HTERT RPE-1 (cell line): ENCODE data around the gene COL4A2.
"Not testable (repeated sequence)": the region's sequence is repeated elsewhere in the genome, so short reads cannot be mapped to it uniquely, and the experiment has no call there.

Source experiments
- in situ Hi-C: fragments of 300-500 bp; cut with MboI; formaldehyde crosslinking; loops from 4 replicates; pipeline ENCODE4 v1.14.3; 2020; ENCODE audit warnings: low sequenced_read_pairs

COL4A2 gene

GRCh38 chr13:110449219-110450015 is 142.3 kb downstream of the COL4A2 start:
- in situ Hi-C loops, result no loop called here

GRCh38 chr13:110450016-110450900 is 143.2 kb downstream of the COL4A2 start:
- in situ Hi-C loops, result no loop called here

GRCh38 chr13:110450941-110451730 is 144.1 kb downstream of the COL4A2 start:
- in situ Hi-C loops, result no loop called here

- in situ Hi-C loops, result not testable (repeated sequence)
Measured at GRCh38 chr13:110453091-110453490, 146.0 kb downstream of the COL4A2 start.

GRCh38 chr13:110453797-110454196 is 146.7 kb downstream of the COL4A2 start:
- in situ Hi-C loops, result no loop called here

GRCh38 chr13:110454227-110454859 is 147.3 kb downstream of the COL4A2 start:
- in situ Hi-C loops, result no loop called here

GRCh38 chr13:110454956-110455355 is 147.9 kb downstream of the COL4A2 start:
- in situ Hi-C loops, result no loop called here

- in situ Hi-C loops, result no loop called here
Measured at GRCh38 chr13:110455444-110455843, 148.4 kb downstream of the COL4A2 start.

GRCh38 chr13:110455941-110456340 is 148.9 kb downstream of the COL4A2 start:
- in situ Hi-C loops, result no loop called here

- in situ Hi-C loops, result no loop called here
Measured at GRCh38 chr13:110456550-110456949, 149.5 kb downstream of the COL4A2 start.

- in situ Hi-C loops, result no loop called here
Measured at GRCh38 chr13:110457361-110457760, 150.3 kb downstream of the COL4A2 start.

- in situ Hi-C loops, result no loop called here
Measured at GRCh38 chr13:110458017-110458416, 150.9 kb downstream of the COL4A2 start.

GRCh38 chr13:110458594-110459365 is 151.7 kb downstream of the COL4A2 start:
- in situ Hi-C loops, result no loop called here

GRCh38 chr13:110462091-110462490 is 155.0 kb downstream of the COL4A2 start:
- in situ Hi-C loops, result no loop called here

- in situ Hi-C loops, result no loop called here
Measured at GRCh38 chr13:110463156-110463555, 156.1 kb downstream of the COL4A2 start.

GRCh38 chr13:110463871-110464510 is 156.9 kb downstream of the COL4A2 start:
- in situ Hi-C loops, result no loop called here

- in situ Hi-C loops, result no loop called here
Measured at GRCh38 chr13:110464556-110465333, 157.7 kb downstream of the COL4A2 start.

- in situ Hi-C loops, result no loop called here
Measured at GRCh38 chr13:110465696-110466095, 158.6 kb downstream of the COL4A2 start.
